ENCODE measurements around the gene CYP24A1. TPM values are rescaled to one million over a fixed set of nuclear protein-coding genes. Genes with fewer than 3 reads are reported as not detected.

The CYP24A1 gene
- total and polyA plus RNA-seq, 2 of the 13 experiments (the other 11 are each of a cell fraction or from before 2014, with no cell fraction given): 9.4 to 32.7 TPM

- TF ChIP-seq, protein P1, sequence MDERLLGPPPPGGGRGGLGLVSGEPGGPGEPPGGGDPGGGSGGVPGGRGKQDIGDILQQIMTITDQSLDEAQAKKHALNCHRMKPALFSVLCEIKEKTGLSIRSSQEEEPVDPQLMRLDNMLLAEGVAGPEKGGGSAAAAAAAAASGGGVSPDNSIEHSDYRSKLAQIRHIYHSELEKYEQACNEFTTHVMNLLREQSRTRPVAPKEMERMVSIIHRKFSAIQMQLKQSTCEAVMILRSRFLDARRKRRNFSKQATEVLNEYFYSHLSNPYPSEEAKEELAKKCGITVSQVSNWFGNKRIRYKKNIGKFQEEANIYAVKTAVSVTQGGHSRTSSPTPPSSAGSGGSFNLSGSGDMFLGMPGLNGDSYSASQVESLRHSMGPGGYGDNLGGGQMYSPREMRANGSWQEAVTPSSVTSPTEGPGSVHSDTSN (CRISPR knock-in tag; IDR thresholded peaks at IDR 0.05): peak; percentile 80
- TF ChIP-seq, protein P2, sequence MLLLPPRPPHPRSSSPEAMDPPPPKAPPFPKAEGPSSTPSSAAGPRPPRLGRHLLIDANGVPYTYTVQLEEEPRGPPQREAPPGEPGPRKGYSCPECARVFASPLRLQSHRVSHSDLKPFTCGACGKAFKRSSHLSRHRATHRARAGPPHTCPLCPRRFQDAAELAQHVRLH (CRISPR knock-in tag; IDR thresholded peaks at IDR 0.05; ENCODE audit: borderline replicate concordance, low read depth): peak; percentile 97; the same call in 1 of the 2 replicates
- peak; percentile 71; the same call in 1 of the 2 replicates for TF ChIP-seq ZNF891 (CRISPR knock-in tag; IDR thresholded peaks at IDR 0.05)
- TF ChIP-seq SATB2 (CRISPR knock-in tag; IDR thresholded peaks at IDR 0.05): peak; percentile 89
- TF ChIP-seq, protein P3, sequence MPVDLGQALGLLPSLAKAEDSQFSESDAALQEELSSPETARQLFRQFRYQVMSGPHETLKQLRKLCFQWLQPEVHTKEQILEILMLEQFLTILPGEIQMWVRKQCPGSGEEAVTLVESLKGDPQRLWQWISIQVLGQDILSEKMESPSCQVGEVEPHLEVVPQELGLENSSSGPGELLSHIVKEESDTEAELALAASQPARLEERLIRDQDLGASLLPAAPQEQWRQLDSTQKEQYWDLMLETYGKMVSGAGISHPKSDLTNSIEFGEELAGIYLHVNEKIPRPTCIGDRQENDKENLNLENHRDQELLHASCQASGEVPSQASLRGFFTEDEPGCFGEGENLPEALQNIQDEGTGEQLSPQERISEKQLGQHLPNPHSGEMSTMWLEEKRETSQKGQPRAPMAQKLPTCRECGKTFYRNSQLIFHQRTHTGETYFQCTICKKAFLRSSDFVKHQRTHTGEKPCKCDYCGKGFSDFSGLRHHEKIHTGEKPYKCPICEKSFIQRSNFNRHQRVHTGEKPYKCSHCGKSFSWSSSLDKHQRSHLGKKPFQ (CRISPR knock-in tag; IDR thresholded peaks at IDR 0.05; ENCODE audit: insufficient replicate concordance): peak; percentile 56
- no peak for TF ChIP-seq ZNF235 (CRISPR knock-in tag; IDR thresholded peaks at IDR 0.05; ENCODE audit: borderline replicate concordance)
- no peak for TF ChIP-seq ZNF589 (CRISPR knock-in tag; conservative IDR thresholded peaks at IDR 0.05)
- TF ChIP-seq HMGA1 (CRISPR knock-in tag; conservative IDR thresholded peaks at IDR 0.05): no peak
- TF ChIP-seq ARNTL (CRISPR knock-in tag; IDR thresholded peaks at IDR 0.05): peak; percentile 84
- TF ChIP-seq NFIB (CRISPR knock-in tag; IDR thresholded peaks at IDR 0.05; ENCODE audit: borderline replicate concordance): no peak
- no peak for TF ChIP-seq KAT2B (IDR thresholded peaks at IDR 0.05; ENCODE audit: borderline replicate concordance, low read depth, low read length)
- peak; percentile 81 for TF ChIP-seq GATAD1 (CRISPR knock-in tag; IDR thresholded peaks at IDR 0.05)
- peak; percentile 85 for TF ChIP-seq ZMAT3 (CRISPR knock-in tag; conservative IDR thresholded peaks at IDR 0.05)
- peak; percentile 90 for TF ChIP-seq ZNF766 (CRISPR knock-in tag; IDR thresholded peaks at IDR 0.05; ENCODE audit: borderline replicate concordance)
- TF ChIP-seq, protein P4, sequence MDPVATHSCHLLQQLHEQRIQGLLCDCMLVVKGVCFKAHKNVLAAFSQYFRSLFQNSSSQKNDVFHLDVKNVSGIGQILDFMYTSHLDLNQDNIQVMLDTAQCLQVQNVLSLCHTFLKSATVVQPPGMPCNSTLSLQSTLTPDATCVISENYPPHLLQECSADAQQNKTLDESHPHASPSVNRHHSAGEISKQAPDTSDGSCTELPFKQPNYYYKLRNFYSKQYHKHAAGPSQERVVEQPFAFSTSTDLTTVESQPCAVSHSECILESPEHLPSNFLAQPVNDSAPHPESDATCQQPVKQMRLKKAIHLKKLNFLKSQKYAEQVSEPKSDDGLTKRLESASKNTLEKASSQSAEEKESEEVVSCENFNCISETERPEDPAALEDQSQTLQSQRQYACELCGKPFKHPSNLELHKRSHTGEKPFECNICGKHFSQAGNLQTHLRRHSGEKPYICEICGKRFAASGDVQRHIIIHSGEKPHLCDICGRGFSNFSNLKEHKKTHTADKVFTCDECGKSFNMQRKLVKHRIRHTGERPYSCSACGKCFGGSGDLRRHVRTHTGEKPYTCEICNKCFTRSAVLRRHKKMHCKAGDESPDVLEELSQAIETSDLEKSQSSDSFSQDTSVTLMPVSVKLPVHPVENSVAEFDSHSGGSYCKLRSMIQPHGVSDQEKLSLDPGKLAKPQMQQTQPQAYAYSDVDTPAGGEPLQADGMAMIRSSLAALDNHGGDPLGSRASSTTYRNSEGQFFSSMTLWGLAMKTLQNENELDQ (CRISPR knock-in tag; IDR thresholded peaks at IDR 0.05; ENCODE audit: borderline replicate concordance): peak; percentile 78; the same call in 1 of the 2 replicates
- peak; percentile 64; the same call in 1 of the 2 replicates for TF ChIP-seq ZNF564 (CRISPR knock-in tag; IDR thresholded peaks at IDR 0.05)
- peak; percentile 95 for TF ChIP-seq ZNF263 (CRISPR knock-in tag; IDR thresholded peaks at IDR 0.05)
- peak; percentile 100 for TF ChIP-seq TEAD3 (CRISPR knock-in tag; optimal IDR thresholded peaks at IDR 0.05; ENCODE audit: borderline replicate concordance)
- TF ChIP-seq HES4 (CRISPR knock-in tag; IDR thresholded peaks at IDR 0.05; ENCODE audit: borderline replicate concordance): no peak
- TF ChIP-seq MNT (IDR thresholded peaks at IDR 0.05): peak; percentile 74
- TF ChIP-seq MED8 (CRISPR knock-in tag; IDR thresholded peaks at IDR 0.05; ENCODE audit: insufficient replicate concordance): peak; percentile 96
- peak; percentile 20; the same call in 1 of the 2 replicates for TF ChIP-seq SIN3A (IDR thresholded peaks at IDR 0.05; ENCODE audit: borderline replicate concordance, low read depth, low read length)
Observed at GRCh38 chr20:54123587-54124180, 50.1 kb downstream of the CYP24A1 start (continued).
